ENCODE measurements around the gene CAPN8. TPM values are rescaled to one million over a fixed set of nuclear protein-coding genes. Genes with fewer than 3 reads are reported as not detected.

Gene CAPN8
- total RNA-seq, 2 experiments from 2014 or later = not detected

DNA sequence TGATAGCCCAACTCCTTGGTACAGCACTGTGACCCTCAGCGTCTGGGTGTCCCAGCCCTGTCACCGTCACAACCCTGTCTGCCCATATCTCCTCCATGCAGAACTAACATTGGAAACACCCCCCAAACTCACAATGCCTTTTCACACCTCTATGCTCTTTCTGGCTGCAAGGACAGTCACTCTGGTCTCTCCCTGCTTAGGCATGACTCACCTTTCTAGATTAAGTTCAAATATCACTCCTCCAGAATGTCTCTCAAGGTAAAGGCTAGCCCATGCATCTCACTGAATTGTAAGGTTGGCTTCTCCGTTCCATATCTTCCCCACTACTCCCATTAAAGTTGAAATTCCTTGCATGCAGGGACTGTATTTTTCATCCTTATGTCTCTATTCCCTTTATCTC, 17.0 kb upstream of the CAPN8 start:
- CTCF ChIA-PET = interaction anchor here (1.2 to 3.7 kb wide), 7 partner anchors 10 to 552 kb away, joined by 3 to 26 read pairs (median 6); no protein-coding TSS in a partner anchor
- intact Hi-C loops (cut with micrococcal nuclease) = loop anchor here (5.0 kb wide), 2 partner anchors 150 to 550 kb away; no protein-coding TSS in a partner anchor
- no peak for DNase-seq
- H3K4me1 Mint-ChIP-seq (ENCODE audit: low read depth) = no peaks in the 10 kb centered on the region
- H3K36me3 Mint-ChIP-seq (ENCODE audit: low read depth) = no peaks in the 10 kb centered on the region
- ATAC-seq = no peak
- POLR2A ChIA-PET = no interaction called here
- H3K4me3 Mint-ChIP-seq = no peak overlapping the region
- H3K9me3 Mint-ChIP-seq = no peaks in the 10 kb centered on the region
- no peak overlapping the region for H3K27ac Mint-ChIP-seq
- TF ChIP-seq, protein P1, sequence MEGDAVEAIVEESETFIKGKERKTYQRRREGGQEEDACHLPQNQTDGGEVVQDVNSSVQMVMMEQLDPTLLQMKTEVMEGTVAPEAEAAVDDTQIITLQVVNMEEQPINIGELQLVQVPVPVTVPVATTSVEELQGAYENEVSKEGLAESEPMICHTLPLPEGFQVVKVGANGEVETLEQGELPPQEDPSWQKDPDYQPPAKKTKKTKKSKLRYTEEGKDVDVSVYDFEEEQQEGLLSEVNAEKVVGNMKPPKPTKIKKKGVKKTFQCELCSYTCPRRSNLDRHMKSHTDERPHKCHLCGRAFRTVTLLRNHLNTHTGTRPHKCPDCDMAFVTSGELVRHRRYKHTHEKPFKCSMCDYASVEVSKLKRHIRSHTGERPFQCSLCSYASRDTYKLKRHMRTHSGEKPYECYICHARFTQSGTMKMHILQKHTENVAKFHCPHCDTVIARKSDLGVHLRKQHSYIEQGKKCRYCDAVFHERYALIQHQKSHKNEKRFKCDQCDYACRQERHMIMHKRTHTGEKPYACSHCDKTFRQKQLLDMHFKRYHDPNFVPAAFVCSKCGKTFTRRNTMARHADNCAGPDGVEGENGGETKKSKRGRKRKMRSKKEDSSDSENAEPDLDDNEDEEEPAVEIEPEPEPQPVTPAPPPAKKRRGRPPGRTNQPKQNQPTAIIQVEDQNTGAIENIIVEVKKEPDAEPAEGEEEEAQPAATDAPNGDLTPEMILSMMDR (IDR thresholded peaks at IDR 0.05) = no peak
- peaks cover 2% of the 10 kb centered on the region for H3K27me3 Mint-ChIP-seq

DNA sequence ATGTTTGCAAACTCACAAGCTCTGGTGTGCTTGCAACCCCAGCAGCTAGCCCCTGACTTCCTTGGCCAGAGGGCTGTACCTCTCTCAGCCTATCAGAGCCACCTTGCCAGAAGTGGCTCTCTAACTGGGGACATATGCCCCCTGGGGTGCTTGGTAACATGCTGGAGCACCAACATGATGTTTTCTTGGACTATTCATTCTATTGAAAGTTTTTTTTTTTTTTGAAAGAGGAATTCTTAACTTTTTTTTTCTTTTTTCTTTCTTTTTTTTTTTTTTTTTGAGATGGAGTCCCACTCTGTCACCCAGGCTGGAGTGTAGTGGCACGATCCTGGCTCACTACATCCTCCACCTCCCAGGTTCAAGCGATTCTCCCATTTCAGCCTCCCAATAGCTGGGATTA, 14.7 kb upstream of the CAPN8 start:
- no peaks in the 10 kb centered on the region for H3K36me3 Mint-ChIP-seq (ENCODE audit: low read depth)

GRCh38 chr1:223678841-223679240, 13.3 kb upstream of the CAPN8 start:
- CTCF ChIA-PET = no interaction called here
- TF ChIP-seq, protein P1 (IDR thresholded peaks at IDR 0.05) = no peak
- intact Hi-C loops (cut with micrococcal nuclease) = no loop called here
- Mint-ChIP-seq H3K36me3 (ENCODE audit: low read depth) (no peaks in the 10 kb centered on the region), H3K27me3 (peaks cover 2% of the 10 kb centered on the region), H3K9me3 (peaks cover 15% of the 10 kb centered on the region), H3K4me3 (no peak overlapping the region), H3K4me1 (ENCODE audit: low read depth) (no peaks in the 10 kb centered on the region), H3K27ac (no peak overlapping the region)
- POLR2A ChIA-PET = no interaction called here
- DNase-seq = no peak
- ATAC-seq = no peak

More for the DNA sequence above, 14.7 kb upstream of the CAPN8 start:
- no peak overlapping the region for H3K4me3 Mint-ChIP-seq
- CTCF ChIA-PET = interaction anchor here (0.6 to 2.9 kb wide), 3 partner anchors 16 to 123 kb away, joined by 3 to 10 read pairs (median 7); no protein-coding TSS in a partner anchor
- H3K4me1 Mint-ChIP-seq (ENCODE audit: low read depth) = no peaks in the 10 kb centered on the region
- peaks cover 6% of the 10 kb centered on the region for H3K9me3 Mint-ChIP-seq
- intact Hi-C loops (cut with micrococcal nuclease) = loop anchor here (5.0 kb wide), 2 partner anchors 148 to 548 kb away; no protein-coding TSS in a partner anchor
- DNase-seq (no peak), ATAC-seq (no peak)
- POLR2A ChIA-PET = interaction anchor here (1.0 kb wide), 1 partner anchor 8 kb away, joined by 3 read pairs; no protein-coding TSS in a partner anchor
- TF ChIP-seq, protein P1 (IDR thresholded peaks at IDR 0.05) = no peak
- H3K27me3 Mint-ChIP-seq = peaks cover 2% of the 10 kb centered on the region
- H3K27ac Mint-ChIP-seq = no peak overlapping the region

DNA sequence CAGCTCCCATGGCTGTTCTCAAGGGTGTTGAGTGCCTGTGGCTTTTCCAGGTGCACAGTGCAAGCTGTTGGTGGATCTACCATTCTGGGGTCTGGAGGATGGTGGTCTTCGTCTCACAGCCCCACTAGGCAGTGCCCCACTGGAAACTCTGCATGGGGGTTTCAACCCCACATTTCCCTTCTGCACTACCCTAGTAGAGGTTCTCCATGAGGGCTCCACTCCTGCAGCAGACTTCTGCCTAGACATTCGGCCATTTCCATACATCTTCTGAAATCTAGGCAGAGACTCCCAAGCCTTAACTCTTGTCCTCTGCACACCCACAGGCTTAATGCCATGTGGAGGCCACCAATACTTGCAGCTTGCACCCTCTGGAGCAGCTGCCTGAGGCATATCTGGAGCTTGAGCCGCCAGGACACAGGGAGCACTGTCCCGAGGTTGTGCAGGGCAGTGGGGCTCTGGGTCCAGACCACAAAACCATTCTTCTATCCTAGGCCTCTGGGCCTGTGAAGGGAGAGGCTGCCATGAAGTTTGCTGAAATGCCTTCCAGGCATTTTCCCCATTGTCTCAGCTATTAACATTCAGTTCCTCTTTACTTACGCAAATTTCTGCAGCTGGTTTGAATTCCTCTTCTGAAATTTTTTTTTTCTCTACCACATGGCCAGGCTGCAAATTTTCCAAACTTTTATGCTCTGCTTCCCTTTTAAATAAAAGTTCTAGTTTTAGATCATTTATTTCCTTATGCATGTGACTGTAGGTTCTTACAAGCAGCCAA, 8.8 kb upstream of the CAPN8 start:
- ChIA-PET POLR2A (no interaction called here), CTCF (interaction anchor here (0.8 to 1.6 kb wide), 2 partner anchors 9 to 27 kb away, joined by 3 to 5 read pairs; no protein-coding TSS in a partner anchor)
- H3K4me3 Mint-ChIP-seq = no peak overlapping the region
- peaks cover 15% of the 10 kb centered on the region for H3K9me3 Mint-ChIP-seq
- H3K27ac Mint-ChIP-seq = no peak overlapping the region
- DNase-seq = no peak
- no peak for ATAC-seq
- intact Hi-C loops (cut with micrococcal nuclease) = no loop called here
- H3K36me3 Mint-ChIP-seq (ENCODE audit: low read depth) = no peaks in the 10 kb centered on the region
- TF ChIP-seq, protein P1 (IDR thresholded peaks at IDR 0.05) = no peak
- no peaks in the 10 kb centered on the region for H3K27me3 Mint-ChIP-seq
- no peaks in the 10 kb centered on the region for H3K4me1 Mint-ChIP-seq (ENCODE audit: low read depth)
